GM18505 (cell line): ENCODE data around the gene MTHFD1L.
"Not testable (repeated sequence)": the region's sequence is repeated elsewhere in the genome, so short reads cannot be mapped to it uniquely, and the experiment has no call there.

Source experiments
- ATAC-seq: cut with Tn5 transposase; IDR thresholded peaks from one replicate; pipeline ENCODE4 v1.9.1; 2021; ENCODE audit not compliant: unreplicated experiment
- POLR2A ChIP-seq: IDR thresholded peaks from 4 replicates; pipeline ENCODE4 v1.6.1; 2011; ENCODE audit warnings: borderline replicate concordance; ENCODE audit not compliant: insufficient read depth, insufficient read length; ENCODE audit errors: extremely low read depth

Gene MTHFD1L

DNA sequence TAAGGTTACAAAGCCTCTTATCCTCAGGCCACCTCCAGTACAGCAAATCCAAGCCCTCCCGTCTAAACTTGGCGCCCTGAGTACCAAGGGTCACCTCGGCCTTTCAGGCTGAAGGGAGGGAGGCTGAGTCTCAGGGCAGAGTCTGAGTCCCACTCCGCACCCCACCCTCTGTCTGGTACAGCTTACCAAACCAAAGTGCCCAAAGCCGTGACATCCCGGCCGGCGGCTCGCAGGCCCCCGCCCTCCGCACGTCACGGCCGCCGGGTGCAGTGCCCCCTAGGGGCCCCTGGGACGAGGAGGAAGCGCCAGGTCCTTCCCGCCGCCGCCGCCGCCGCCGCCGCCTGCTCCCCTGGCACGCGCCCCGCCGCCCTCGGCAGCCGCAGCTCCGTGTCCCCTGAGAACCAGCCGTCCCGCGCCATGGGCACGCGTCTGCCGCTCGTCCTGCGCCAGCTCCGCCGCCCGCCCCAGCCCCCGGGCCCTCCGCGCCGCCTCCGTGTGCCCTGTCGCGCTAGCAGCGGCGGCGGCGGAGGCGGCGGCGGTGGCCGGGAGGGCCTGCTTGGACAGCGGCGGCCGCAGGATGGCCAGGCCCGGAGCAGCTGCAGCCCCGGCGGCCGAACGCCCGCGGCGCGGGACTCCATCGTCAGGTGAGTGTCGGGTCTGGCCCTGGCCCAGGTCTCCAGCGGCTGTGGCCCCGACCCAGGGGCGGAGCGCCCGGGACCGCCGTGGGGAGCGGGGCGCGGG lies at the start of gene MTHFD1L:
MTHFD1L (plus strand) TSS at position 297 of the 741 bp plus-strand sequence; CDS start at position 418, 121 bp downstream.
- TF ChIP-seq POLR2A: peak; percentile 57
- peak; percentile 62 for ATAC-seq

- ATAC-seq: not testable (repeated sequence)
Measured at GRCh38 chr6:150816554-150816953, 48.9 kb upstream of the MTHFD1L start.

GRCh38 chr6:150822932-150823331 lies 42.6 kb upstream of the MTHFD1L start:
- no peak for ATAC-seq
- TF ChIP-seq POLR2A: no peak

- no peak for ATAC-seq
- no peak for TF ChIP-seq POLR2A
Measured at GRCh38 chr6:150826788-150827187, 38.7 kb upstream of the MTHFD1L start.

DNA sequence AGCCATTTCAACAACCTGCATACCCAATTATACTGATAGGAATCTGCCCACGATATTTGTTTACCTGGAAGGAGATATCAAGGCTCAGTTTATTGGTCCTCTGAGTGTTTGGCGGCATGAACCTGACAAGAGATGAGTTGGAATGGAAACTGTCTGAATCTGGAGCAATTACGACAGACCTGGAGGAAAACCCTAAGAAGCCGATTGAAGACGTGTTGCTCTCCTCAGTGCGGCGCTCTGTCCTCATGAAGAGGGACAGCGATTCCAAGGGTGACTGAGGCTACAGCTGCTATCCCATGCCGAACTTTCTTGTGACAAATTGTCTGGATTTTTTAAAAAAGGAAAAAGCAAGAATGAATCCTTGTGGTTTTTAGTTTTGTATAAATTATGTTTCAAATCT lies 37.4 kb upstream of the MTHFD1L start:
- not testable (repeated sequence) for ATAC-seq

- ATAC-seq: no peak
Measured at GRCh38 chr6:150830439-150831165, 34.9 kb upstream of the MTHFD1L start.

DNA sequence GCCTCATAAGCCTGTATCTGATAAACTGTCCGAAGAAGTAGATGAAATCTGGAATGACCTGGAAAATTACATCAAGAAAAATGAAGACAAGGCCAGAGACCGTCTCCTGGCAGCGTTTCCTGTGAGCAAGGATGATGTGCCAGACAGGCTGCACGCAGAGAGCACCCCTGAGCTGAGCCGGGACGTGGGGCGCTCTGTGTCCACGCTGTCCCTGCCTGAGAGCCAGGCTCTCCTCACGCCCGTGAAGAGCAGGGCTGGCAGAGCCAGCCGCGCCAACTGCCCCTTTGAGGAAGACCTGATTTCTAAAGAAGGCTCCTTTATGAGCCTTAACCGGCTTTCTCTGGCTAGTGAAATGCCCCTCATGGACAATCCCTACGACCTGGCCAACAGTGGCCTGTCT lies 33.9 kb upstream of the MTHFD1L start:
- no peak for ATAC-seq
- no peak for TF ChIP-seq POLR2A

More at GRCh38 chr6:150830439-150831165, 34.9 kb upstream of the MTHFD1L start:
- no peak for TF ChIP-seq POLR2A

DNA sequence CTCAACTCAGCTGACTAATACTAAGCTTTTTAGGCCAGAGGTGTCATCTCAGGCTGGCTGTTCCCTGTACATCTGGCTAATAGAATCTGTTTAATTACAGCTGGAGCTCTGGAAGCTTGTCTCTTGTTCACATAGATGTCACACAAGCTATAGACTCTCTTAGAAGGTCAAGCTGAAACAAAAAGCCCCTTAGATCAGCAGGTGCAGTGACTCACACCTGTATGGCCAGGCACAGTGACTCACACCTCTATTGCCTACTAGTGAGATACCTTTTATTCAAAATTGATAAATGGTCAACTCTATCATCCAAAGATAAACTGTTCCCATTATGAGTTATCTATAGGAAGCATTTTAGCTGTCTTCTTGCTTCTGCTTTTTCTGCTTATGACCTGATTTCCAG lies 29.9 kb upstream of the MTHFD1L start:
- no peak for ATAC-seq
- TF ChIP-seq POLR2A: no peak

DNA sequence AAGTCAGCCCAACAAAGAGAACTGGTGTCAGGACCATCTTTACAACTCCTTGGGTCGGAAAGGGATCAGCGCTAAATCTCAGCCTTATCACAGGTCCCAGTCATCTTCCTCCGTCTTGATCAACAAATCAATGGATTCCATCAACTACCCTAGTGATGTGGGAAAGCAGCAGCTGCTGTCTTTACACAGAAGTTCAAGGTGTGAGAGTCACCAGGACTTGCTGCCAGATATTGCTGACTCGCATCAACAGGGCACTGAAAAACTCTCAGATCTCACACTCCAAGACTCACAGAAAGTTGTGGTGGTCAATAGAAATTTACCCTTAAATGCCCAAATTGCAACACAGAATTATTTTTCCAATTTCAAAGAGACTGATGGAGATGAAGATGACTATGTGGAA lies 25.3 kb upstream of the MTHFD1L start:
- ATAC-seq: no peak
- no peak for TF ChIP-seq POLR2A

DNA sequence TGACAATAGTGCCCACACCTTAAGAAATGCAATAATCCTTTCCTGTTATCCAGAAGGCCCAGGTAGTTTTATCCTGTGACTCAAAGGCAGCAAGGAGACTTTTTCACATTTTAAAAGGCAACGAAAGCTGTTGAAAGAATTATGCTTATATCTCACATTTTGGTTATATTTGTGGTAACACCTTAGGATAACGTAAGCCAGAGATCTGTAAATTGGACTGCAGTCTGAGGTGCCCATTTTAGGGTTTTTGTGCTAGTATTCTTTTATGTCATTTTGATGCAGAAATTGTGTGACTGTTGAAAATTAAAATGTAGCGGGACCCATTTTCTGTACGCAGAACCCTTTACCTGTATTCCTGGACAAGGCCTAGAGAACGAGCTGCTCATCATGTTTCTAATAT lies 24.3 kb upstream of the MTHFD1L start:
- ATAC-seq: no peak
- no peak for TF ChIP-seq POLR2A

- TF ChIP-seq POLR2A: no peak
- no peak for ATAC-seq
Measured at GRCh38 chr6:150841697-150842096, 23.8 kb upstream of the MTHFD1L start.

DNA sequence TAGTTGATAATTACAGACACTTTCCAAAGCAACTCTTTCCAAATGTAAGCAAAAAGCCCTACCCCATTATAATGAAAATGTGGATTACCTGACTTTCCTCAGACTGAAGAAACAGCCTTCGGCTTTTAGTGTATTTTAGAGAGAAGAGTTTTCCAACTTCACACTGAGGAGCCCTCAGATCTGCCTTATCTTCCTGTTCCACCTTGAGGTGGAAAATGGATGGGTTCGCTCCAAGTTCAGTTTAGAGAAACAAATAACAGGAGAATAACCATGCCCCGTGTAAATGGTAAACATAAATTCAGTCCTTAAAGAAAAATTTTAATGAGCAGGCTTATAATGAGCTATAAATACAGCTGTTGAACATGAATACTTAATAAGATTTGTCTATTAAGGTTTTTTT lies 21.1 kb upstream of the MTHFD1L start:
- no peak for TF ChIP-seq POLR2A
- ATAC-seq: no peak

DNA sequence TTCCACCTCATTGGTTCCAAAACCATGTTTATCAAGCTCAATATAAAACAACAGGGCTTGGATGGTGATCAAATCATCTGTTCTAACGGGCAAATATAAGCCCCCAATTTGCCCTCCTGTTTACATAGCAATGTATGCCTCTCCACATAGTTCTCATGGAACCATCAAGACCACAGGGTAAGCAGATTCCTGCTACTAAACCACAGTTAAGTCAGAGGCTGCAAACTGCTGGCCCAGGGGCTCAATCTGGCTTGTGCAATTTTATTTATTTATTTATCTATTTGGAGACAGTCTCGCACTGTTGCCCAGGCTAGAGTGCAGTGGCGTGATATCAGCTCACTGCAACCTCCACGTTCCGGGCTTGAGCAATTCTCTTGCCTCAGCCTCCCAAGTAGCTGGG lies 18.9 kb upstream of the MTHFD1L start:
- TF ChIP-seq POLR2A: no peak
- no peak for ATAC-seq

DNA sequence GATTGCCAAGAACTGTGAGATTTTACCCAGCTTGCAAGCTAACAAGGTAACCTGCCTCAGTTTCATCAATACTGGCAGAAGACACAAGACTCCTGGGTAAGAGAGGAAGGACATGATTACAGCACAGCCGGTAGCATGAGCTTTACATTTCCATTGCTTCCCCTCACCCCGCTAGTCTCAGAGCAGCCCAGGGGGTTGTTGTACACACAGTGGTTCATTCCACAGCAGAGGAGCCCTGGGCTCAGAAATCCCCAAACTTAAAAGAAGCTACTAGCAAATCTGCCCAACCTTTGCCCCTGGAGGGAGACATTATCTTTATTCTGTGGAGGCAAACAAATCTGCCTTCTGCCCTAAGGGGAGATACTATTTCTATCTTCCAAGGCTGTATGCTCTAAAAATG lies 17.1 kb upstream of the MTHFD1L start:
- no peak for ATAC-seq
- TF ChIP-seq POLR2A: no peak

DNA sequence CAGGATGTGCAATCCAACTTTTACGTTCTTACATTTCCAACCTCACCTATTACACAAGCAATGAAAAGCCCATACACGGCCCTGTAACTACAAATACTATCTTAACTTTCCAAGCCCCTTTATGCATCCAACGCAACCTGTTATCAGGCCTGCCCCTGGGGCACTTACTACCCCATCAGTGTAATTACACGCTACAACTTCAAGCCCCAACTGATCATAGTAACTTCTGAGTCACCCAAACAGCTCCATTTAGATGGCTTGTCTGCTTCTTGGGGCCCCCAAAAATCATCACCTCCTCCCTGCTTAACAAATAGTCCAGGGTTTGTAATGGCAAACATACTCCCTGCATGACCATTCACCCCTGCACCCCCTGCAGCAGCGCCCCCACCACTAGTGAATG lies 11.1 kb upstream of the MTHFD1L start:
- ATAC-seq: not testable (repeated sequence)

- ATAC-seq: not testable (repeated sequence)
Measured at GRCh38 chr6:150855171-150855570, 10.3 kb upstream of the MTHFD1L start.
